ENCODE data around the gene FGB. TPM values are rescaled to one million over a fixed set of nuclear protein-coding genes. Genes with fewer than 3 reads are reported as not detected.

The FGB gene
- total and polyA plus RNA-seq, 9 of the 15 experiments (the other 6 are each of a cell fraction or from before 2014, with no cell fraction given) = 0.07 to 1.9 (median 0.13) TPM; not detected in 6

DNA sequence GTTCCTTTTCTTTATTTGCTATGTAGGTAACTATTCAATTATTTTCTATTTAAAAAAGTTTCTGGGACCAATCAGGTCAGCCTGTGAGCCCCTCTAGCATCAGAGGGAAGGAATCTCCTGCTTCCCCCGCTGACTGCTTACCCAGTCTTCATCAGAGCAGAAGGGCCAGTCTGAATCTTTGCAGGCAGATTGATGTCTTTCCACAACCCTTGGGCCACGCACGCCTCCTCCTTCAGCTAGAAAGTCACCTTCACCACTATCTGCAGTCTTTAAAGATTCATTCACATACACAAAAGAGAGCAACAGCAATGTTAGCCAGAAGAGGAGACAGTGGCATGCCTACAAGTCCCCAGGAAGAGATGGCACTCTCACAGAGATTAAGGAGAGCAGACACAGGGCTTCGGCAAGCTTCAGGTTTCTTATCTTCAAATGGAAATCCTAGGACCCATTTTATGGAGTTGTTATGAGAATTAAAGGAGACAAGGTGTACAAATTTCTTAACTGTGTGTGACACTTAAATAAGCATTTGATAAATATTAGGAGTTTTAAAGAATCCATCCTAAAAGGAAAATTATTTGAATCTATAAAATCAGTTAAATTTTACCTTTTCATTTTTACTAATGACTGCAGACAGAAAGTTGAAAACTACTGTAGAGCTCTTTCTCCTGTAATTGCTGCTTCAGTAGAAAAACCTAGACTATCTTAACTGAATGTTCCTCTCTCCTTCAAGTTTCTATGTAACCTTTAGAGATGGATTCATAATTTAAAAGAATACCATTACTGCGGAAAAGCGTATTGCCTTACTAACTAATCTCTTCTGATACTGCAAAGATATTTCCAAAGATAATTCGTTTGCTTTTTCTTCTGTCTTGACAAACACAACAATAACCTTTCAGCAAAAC is 26.7 kb downstream of the FGB start (continued):
- TF ChIP-seq TEAD4 (IDR thresholded peaks at IDR 0.05; ENCODE audit: low read length) (no peak), TEAD4 (CRISPR knock-in tag; IDR thresholded peaks at IDR 0.05; ENCODE audit: borderline replicate concordance) (no peak)

- Histone ChIP-seq H3K9me1 (ENCODE audit: control insufficient read depth, insufficient read depth, low read length) (no peaks in the 10 kb centered on the region), H3K4me3 (no peak within 1 kb of the TSS), H3K4me1 (replicated peaks in 1 of 2; ENCODE audit: control insufficient read depth in 2 of 2, insufficient read depth in 2 of 2, low read length in 2 of 2) (no peaks in the 10 kb centered on the region; a peak in 1 of 5 replicates), H3K9ac (ENCODE audit: insufficient read depth in 1 of 2, low read depth in 2 of 2, low read length in 2 of 2) (no peak within 1 kb of the TSS), H3K9me3 (replicated peaks; ENCODE audit: control insufficient read depth, insufficient read depth, low read depth, low read length) (no peaks in the 10 kb centered on the region), H4K20me1 (replicated peaks; ENCODE audit: control insufficient read depth, insufficient read depth, low read length) (no peaks in the 10 kb centered on the region), H3K36me3 (ENCODE audit: control insufficient read depth, insufficient read depth, low read length) (no peaks in the 10 kb centered on the region), H3K4me2 (ENCODE audit: insufficient read depth, low read length) (no peak within 1 kb of the TSS), H2AFZ (ENCODE audit: low read depth, low read length) (no peak within 1 kb of the TSS), H3K27ac (ENCODE audit: extremely low read depth, low read depth, low read length) (no peak within 1 kb of the TSS), H3K27me3 (ENCODE audit: control insufficient read depth in 2 of 2, insufficient read depth in 2 of 2, low read length in 2 of 2) (0 out of 5 replicates have a peak, but pooled peaks cover 0 to 2% of the 10 kb centered on the region in 2 experiments), H3K79me2 (ENCODE audit: control insufficient read depth, insufficient read depth, low read length) (no peaks in the 10 kb centered on the region)
- TF ChIP-seq, protein P1, sequence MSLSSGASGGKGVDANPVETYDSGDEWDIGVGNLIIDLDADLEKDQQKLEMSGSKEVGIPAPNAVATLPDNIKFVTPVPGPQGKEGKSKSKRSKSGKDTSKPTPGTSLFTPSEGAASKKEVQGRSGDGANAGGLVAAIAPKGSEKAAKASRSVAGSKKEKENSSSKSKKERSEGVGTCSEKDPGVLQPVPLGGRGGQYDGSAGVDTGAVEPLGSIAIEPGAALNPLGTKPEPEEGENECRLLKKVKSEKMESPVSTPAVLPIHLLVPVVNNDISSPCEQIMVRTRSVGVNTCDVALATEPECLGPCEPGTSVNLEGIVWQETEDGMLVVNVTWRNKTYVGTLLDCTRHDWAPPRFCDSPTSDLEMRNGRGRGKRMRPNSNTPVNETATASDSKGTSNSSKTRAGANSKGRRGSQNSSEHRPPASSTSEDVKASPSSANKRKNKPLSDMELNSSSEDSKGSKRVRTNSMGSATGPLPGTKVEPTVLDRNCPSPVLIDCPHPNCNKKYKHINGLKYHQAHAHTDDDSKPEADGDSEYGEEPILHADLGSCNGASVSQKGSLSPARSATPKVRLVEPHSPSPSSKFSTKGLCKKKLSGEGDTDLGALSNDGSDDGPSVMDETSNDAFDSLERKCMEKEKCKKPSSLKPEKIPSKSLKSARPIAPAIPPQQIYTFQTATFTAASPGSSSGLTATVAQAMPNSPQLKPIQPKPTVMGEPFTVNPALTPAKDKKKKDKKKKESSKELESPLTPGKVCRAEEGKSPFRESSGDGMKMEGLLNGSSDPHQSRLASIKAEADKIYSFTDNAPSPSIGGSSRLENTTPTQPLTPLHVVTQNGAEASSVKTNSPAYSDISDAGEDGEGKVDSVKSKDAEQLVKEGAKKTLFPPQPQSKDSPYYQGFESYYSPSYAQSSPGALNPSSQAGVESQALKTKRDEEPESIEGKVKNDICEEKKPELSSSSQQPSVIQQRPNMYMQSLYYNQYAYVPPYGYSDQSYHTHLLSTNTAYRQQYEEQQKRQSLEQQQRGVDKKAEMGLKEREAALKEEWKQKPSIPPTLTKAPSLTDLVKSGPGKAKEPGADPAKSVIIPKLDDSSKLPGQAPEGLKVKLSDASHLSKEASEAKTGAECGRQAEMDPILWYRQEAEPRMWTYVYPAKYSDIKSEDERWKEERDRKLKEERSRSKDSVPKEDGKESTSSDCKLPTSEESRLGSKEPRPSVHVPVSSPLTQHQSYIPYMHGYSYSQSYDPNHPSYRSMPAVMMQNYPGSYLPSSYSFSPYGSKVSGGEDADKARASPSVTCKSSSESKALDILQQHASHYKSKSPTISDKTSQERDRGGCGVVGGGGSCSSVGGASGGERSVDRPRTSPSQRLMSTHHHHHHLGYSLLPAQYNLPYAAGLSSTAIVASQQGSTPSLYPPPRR (CRISPR knock-in tag; IDR thresholded peaks at IDR 0.05; ENCODE audit: borderline replicate concordance) = no peak
- TF ChIP-seq FOXK1 (CRISPR knock-in tag; IDR thresholded peaks at IDR 0.05; ENCODE audit: borderline replicate concordance) (no peak), LCOR (CRISPR knock-in tag; IDR thresholded peaks at IDR 0.05) (no peak)
- intact Hi-C loops (cut with micrococcal nuclease) = no loop called here
- CTCF ChIA-PET (ENCODE audit: low intra/inter-chr PET ratio) = no interaction called here
- no peak for DNase-seq (ENCODE audit: extremely low read depth in 1 of 4, low spot score in 3 of 4)
- in situ Hi-C loops (cut with MboI) = no loop called here
- POLR2A ChIA-PET = interaction anchor here (1.2 kb wide), 1 partner anchor 8 kb away, joined by 8 read pairs; no protein-coding TSS in a partner anchor
- ATAC-seq = no peak
- BruUV-seq (replicated peaks) = no TSS peak
- FAIRE-seq = no peak
- WGBS (ENCODE audit: insufficient coverage, low coverage, missing lambda C conversion rate) = 3% methylated on average over 3 of the region's 3 CpGs
Observed at GRCh38 chr4:154590329-154591006, 27.7 kb downstream of the FGB start, which contains the start of gene FGA. FGA (minus strand) TSS chr4:154590742; CDS start chr4:154590687, 55 bp downstream.

Data from K562 (cell line).